Mesothelial cell of epicardium (in vitro differentiated cells): Measurements from ENCODE around the gene NOB1. TPM values are rescaled to one million over a fixed set of nuclear protein-coding genes. Genes with fewer than 3 reads are reported as not detected.

ENCODE experiments used
- DNase-seq, 2 experiments: peaks; one replicate each; pipeline ENCODE4 v3.0.0; 2021; ENCODE audit warnings: low spot score in 2 of 2; ENCODE audit not compliant: unreplicated experiment in 2 of 2
- H3K27ac Mint-ChIP-seq: 2 replicates; pipeline ENCODE4 v1.8.0; 2021; ENCODE audit warnings: mixed read lengths
- H3K27me3 Mint-ChIP-seq: 2 replicates; pipeline ENCODE4 v1.8.0; 2021; ENCODE audit warnings: low read depth, mixed read lengths
- H3K36me3 Mint-ChIP-seq: 2 replicates; pipeline ENCODE4 v1.8.0; 2021; ENCODE audit warnings: mixed read lengths
- H3K4me1 Mint-ChIP-seq: 2 replicates; pipeline ENCODE4 v1.8.0; 2021; ENCODE audit warnings: mixed read lengths
- H3K4me3 Mint-ChIP-seq: 2 replicates; pipeline ENCODE4 v1.8.0; 2021; ENCODE audit warnings: mild to moderate bottlenecking, moderate library complexity, mixed read lengths
- H3K9me3 Mint-ChIP-seq: 2 replicates; pipeline ENCODE4 v1.8.0; 2021; ENCODE audit warnings: mixed read lengths
- total RNA-seq: library from RNA; stranded (reverse); gene quantifications from 3 replicates; pipeline ENCODE4 v1.2.1, GENCODE V29; 2021
- TF ChIP-seq, protein P1 (sequence below): fragments of 200-600 bp; sonication (generic); IDR thresholded peaks from one replicate; pipeline ENCODE4 v1.5.0; 2021; ENCODE audit warnings: antibody characterized with exemption; ENCODE audit not compliant: unreplicated experiment

The NOB1 gene
- total RNA-seq, 1 donor from 2014 or later, result 52.9 TPM

DNA sequence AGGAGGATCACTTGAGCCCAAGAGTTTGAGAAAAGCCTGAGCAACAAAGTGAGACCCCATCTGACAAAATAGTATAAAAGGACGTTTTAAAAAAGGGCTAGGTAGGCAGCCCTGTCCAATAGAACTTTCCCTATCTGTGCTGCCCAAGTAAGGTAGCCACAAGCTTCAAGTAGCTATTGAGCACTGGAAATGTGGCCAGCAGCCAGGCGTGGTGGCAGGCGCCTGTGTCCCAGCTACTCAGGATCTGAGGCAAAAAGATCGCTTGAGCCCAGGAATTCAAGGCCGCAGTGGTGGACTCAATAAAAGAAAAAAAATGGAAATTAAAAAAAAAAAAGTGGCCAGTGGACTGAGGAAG, 26.8 kb downstream of the NOB1 start:
- TF ChIP-seq, protein P1, sequence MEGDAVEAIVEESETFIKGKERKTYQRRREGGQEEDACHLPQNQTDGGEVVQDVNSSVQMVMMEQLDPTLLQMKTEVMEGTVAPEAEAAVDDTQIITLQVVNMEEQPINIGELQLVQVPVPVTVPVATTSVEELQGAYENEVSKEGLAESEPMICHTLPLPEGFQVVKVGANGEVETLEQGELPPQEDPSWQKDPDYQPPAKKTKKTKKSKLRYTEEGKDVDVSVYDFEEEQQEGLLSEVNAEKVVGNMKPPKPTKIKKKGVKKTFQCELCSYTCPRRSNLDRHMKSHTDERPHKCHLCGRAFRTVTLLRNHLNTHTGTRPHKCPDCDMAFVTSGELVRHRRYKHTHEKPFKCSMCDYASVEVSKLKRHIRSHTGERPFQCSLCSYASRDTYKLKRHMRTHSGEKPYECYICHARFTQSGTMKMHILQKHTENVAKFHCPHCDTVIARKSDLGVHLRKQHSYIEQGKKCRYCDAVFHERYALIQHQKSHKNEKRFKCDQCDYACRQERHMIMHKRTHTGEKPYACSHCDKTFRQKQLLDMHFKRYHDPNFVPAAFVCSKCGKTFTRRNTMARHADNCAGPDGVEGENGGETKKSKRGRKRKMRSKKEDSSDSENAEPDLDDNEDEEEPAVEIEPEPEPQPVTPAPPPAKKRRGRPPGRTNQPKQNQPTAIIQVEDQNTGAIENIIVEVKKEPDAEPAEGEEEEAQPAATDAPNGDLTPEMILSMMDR, result no peak
- Mint-ChIP-seq H3K27ac (peak overlapping the region; percentile 97), H3K9me3 (no peaks in the 10 kb centered on the region), H3K27me3 (no peaks in the 10 kb centered on the region), H3K4me3 (peak overlapping the region; percentile 78), H3K4me1 (peaks cover 32% of the 10 kb centered on the region), H3K36me3 (peaks cover 2% of the 10 kb centered on the region)
- no peak for DNase-seq

DNA sequence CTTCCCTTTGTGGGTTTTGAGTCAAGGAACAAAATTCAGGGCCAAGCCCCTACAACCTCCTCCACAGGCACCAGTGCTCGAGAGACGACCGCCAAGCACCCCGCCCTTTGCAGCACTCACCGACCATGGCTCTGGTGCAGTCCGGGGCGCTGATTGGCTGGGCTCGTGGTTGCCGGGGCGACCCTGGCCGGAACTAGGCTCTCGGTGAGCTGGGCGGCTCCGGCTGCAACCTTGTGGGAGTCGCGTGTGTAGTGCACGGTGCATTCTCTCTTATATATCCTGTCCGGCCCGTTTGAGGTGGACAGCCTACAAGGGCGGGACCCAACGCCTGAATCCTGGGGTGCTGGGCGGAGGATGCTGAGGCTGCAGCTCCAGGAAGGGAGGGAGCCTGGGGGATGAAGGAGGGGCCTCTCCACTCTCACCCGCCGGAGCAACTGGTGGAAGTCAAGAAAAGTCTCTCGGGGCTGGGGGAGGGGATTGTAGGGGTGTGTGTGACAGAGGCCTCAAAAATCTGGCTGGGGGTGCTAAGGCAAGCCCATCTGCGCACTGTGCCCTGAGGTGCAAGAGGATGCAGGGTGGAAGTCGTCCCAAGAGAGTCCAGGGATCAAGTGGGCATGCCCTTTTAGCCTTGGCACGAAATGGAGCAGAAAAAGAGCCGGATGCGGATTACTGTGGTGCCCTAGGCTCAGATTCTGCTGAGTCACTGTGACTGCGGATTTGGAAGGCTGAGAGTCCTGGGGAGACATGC, 28.2 kb downstream of the NOB1 start, which contains the start of gene NQO1:
Gene NQO1, minus strand, starts transcription at position 248 of the 748 bp plus-strand sequence. Its CDS starts 121 bp downstream, at position 127.
- TF ChIP-seq, protein P1, result no peak
- peaks cover 2% of the 10 kb centered on the region for H3K36me3 Mint-ChIP-seq
- peak within 1 kb of the TSS; percentile 78 for H3K4me3 Mint-ChIP-seq
- peak; percentile 82 to 91 for DNase-seq
- peak within 1 kb of the TSS; percentile 97 for H3K27ac Mint-ChIP-seq
- peaks cover 32% of the 10 kb centered on the region for H3K4me1 Mint-ChIP-seq
- no peaks in the 10 kb centered on the region for H3K9me3 Mint-ChIP-seq
- H3K27me3 Mint-ChIP-seq, result no peaks in the 10 kb centered on the region

DNA sequence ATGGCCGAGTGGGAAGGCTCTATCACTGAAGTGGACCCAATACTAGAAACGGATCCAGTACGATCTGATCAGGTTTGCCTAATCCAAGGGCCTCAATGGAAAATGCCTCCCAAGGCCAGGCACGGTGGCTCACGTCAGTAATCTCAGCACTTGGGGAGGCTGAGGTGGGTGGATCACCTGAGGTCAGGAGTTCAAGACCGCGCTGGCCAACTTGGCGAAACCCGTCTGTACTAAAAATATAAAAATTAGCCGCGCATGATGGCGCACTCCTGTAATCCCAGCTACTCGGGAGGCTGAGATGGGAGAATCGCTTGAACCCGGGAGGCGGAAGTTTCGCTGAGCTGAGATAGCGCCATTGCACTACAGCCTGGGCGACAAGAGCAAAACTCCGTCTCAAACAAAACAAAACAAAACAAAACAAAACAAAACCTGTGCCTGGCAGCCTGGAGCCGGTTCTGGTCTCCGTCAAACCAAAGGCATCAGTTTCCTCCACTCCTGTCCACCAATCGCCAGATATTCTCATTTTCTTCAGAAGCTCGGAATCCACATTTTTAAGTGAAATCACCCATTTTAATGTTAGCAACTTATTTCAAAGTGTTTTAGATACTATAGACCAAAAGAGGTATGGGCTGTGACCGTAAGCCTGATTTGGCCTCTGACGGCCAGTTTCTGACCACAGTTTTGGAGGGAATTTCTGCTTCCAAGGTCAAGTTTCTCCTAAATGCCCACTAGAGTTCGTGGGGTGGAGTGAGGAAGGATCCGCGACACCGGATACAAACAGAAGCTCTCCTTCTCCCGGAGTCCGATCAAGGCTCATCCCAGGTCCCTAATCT, 29.0 kb downstream of the NOB1 start:
- peak overlapping the region; percentile 97 for H3K27ac Mint-ChIP-seq
- H3K4me3 Mint-ChIP-seq, result peak overlapping the region; percentile 78
- H3K9me3 Mint-ChIP-seq, result no peaks in the 10 kb centered on the region
- TF ChIP-seq, protein P1, result no peak
- no peaks in the 10 kb centered on the region for H3K27me3 Mint-ChIP-seq
- H3K36me3 Mint-ChIP-seq, result peaks cover 2% of the 10 kb centered on the region
- no peak for DNase-seq
- H3K4me1 Mint-ChIP-seq, result peaks cover 32% of the 10 kb centered on the region

DNA sequence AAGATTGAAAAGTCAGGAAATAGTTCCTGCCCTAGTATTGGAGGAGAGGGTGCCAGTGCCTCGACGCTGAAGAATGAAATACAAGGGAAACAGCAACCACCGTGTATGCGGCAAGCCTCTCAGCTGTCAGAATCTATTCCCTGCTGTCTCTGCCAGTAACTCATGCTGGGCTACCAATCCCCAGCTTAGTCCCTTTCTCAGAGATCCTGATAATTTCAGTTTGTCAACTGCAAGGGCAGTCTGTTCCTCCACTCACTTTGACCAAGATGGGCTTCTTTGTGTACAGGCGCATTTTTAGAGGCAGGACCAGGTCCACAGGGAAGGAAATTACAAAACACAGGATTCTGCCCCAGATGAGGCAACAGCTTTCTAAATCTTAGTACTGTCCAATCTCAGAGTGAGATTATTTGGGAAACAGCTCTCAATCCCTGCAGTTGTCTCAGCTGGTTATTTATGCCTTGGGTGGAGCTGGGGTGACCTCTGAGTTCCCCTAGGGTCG, 29.7 kb downstream of the NOB1 start:
- Mint-ChIP-seq H3K27me3 (no peaks in the 10 kb centered on the region), H3K9me3 (no peaks in the 10 kb centered on the region), H3K4me3 (peak overlapping the region; percentile 78), H3K36me3 (peaks cover 2% of the 10 kb centered on the region), H3K27ac (peak overlapping the region; percentile 97), H3K4me1 (peaks cover 32% of the 10 kb centered on the region)
- TF ChIP-seq, protein P1, result no peak
- DNase-seq, result no peak

DNA sequence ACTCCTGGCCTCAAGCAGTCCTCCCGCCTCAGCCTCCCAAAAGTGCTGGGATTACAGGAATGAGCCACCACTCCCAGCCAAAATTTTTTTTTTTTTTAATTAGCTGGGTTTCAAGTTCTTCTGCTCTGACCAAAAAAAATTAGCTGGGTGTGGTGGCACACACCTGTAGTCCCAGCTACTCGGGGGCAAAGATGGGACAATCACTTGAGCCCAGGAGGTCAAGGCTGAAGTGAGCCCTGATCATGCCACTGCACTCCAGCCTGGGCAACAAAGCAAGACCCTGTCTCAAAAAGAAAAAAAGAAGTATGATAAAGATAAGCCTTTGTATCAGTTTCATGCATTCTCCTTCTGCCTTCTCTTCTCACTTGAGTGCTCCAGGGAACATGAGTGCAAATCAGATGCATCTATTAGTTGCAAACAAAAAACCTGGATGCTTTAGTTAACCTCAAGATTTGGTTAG, 30.3 kb downstream of the NOB1 start:
- Mint-ChIP-seq H3K4me1 (peaks cover 32% of the 10 kb centered on the region), H3K27ac (peak overlapping the region; percentile 97), H3K27me3 (no peaks in the 10 kb centered on the region), H3K36me3 (peaks cover 2% of the 10 kb centered on the region), H3K4me3 (peak overlapping the region; percentile 78), H3K9me3 (no peaks in the 10 kb centered on the region)
- no peak for DNase-seq
- TF ChIP-seq, protein P1, result no peak
